DOHH2 (cell line): ENCODE data around the gene SIRT5.
A peak's percentile ranks its signal among the peaks of the same experiment; 100 is the strongest.

Source experiments
- H3F3A ChIP-seq: fragments of 200-600 bp; sonication (generic), shearing (Covaris generic); 2 replicates; pipeline ENCODE4 v1.6.0; 2016; ENCODE audit warnings: antibody characterized with exemption, mild to moderate bottlenecking; ENCODE audit not compliant: control insufficient read depth, insufficient read depth
- H3K27ac ChIP-seq: fragments of 200-600 bp; sonication (generic); 2 replicates; pipeline ENCODE4 v1.5.1; 2014; ENCODE audit warnings: low read depth, mild to moderate bottlenecking, low read length, moderate library complexity
- H3K27me3 ChIP-seq: fragments of 200-600 bp; sonication (generic); 2 replicates; pipeline ENCODE4 v1.6.1; 2014; ENCODE audit warnings: mild to moderate bottlenecking, low read length, mixed read lengths; ENCODE audit not compliant: control insufficient read depth
- H3K36me3 ChIP-seq: fragments of 200-600 bp; sonication (generic); 2 replicates; pipeline ENCODE4 v1.6.1; 2014; ENCODE audit warnings: mild to moderate bottlenecking, low read length, moderate library complexity, mixed read lengths; ENCODE audit not compliant: control insufficient read depth
- H3K4me1 ChIP-seq: fragments of 200-600 bp; sonication (generic); 2 replicates; pipeline ENCODE4 v1.6.1; 2014; ENCODE audit warnings: mild to moderate bottlenecking, low read length, mixed read lengths; ENCODE audit not compliant: control insufficient read depth
- H3K4me2 ChIP-seq: fragments of 200-600 bp; sonication (generic); 2 replicates; pipeline ENCODE4 v1.6.0; 2014; ENCODE audit warnings: mild to moderate bottlenecking, low read length, moderate library complexity
- H3K4me3 ChIP-seq: fragments of 200-600 bp; sonication (generic); 2 replicates; pipeline ENCODE4 v1.5.1; 2014; ENCODE audit warnings: mild to moderate bottlenecking, low read length, mixed read lengths
- H3K79me2 ChIP-seq: fragments of 200-600 bp; sonication (generic); 2 replicates; pipeline ENCODE4 v1.6.1; 2014; ENCODE audit warnings: mild to moderate bottlenecking, low read length, mixed read lengths; ENCODE audit not compliant: control insufficient read depth
- H3K9me2 ChIP-seq: fragments of 200-600 bp; sonication (generic); replicated peaks from 2 replicates; pipeline ENCODE4 v1.6.1; 2014; ENCODE audit warnings: mild to moderate bottlenecking, low read length, mixed read lengths; ENCODE audit not compliant: control insufficient read depth
- H3K9me3 ChIP-seq: fragments of 200-600 bp; sonication (generic); 2 replicates; pipeline ENCODE4 v1.6.1; 2014; ENCODE audit warnings: antibody characterized with exemption, low read length, mixed read lengths; ENCODE audit not compliant: control insufficient read depth, insufficient read depth
- H4K20me1 ChIP-seq: fragments of 200-600 bp; sonication (generic); 2 replicates; pipeline ENCODE4 v1.6.0; 2014; ENCODE audit warnings: low read depth, mild to moderate bottlenecking, antibody characterized with exemption, low read length, moderate library complexity; ENCODE audit not compliant: control insufficient read depth, insufficient read depth
- EZH2phosphoT487 ChIP-seq: fragments of 200-600 bp; sonication (generic); IDR thresholded peaks from 2 replicates; pipeline ENCODE4 v1.6.1; 2017; ENCODE audit warnings: borderline replicate concordance, mild to moderate bottlenecking, antibody characterized with exemption, low read length, moderate library complexity, mixed read lengths
- TF ChIP-seq, protein P1 (sequence below): fragments of 200-600 bp; sonication (generic); IDR thresholded peaks from one replicate; pipeline ENCODE4 v1.5.1; 2014; ENCODE audit warnings: antibody characterized with exemption, mild to moderate bottlenecking, low read depth, low read length; ENCODE audit not compliant: poor library complexity, severe bottlenecking

Gene SIRT5

DNA sequence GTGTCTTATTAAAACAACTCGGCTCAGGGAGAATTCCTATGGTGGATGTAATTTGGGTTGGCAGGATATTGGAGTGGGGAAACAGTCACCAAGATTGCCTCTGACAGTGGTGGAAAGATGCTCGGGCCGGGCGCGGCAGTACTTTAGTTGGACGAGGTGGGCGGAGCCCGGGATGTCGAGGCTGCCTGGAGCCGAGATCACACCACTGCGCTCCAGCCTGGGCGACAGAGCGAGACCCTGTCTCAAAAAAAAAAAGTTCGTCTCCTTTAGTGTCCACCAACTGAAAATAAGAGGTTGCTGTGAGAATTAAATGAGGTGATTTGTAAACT is 41.4 kb downstream of the SIRT5 start:
- Histone ChIP-seq H3K27ac (peak overlapping the region; percentile 71), H3K27me3 (no peaks in the 10 kb centered on the region), H3K9me3 (no peaks in the 10 kb centered on the region), H4K20me1 (peaks cover 10% of the 10 kb centered on the region; the same call in 1 of the 2 replicates), H3K4me1 (peaks cover 48% of the 10 kb centered on the region), H3K36me3 (peaks cover 57% of the 10 kb centered on the region), H3K79me2 (peaks cover 73% of the 10 kb centered on the region), H3K9me2 (no peaks in the 10 kb centered on the region), H3K4me2 (peak overlapping the region; percentile 83), H3F3A (peaks cover 33% of the 10 kb centered on the region), H3K4me3 (peak overlapping the region; percentile 99)
- TF ChIP-seq EZH2phosphoT487: no peak
- TF ChIP-seq, protein P1, sequence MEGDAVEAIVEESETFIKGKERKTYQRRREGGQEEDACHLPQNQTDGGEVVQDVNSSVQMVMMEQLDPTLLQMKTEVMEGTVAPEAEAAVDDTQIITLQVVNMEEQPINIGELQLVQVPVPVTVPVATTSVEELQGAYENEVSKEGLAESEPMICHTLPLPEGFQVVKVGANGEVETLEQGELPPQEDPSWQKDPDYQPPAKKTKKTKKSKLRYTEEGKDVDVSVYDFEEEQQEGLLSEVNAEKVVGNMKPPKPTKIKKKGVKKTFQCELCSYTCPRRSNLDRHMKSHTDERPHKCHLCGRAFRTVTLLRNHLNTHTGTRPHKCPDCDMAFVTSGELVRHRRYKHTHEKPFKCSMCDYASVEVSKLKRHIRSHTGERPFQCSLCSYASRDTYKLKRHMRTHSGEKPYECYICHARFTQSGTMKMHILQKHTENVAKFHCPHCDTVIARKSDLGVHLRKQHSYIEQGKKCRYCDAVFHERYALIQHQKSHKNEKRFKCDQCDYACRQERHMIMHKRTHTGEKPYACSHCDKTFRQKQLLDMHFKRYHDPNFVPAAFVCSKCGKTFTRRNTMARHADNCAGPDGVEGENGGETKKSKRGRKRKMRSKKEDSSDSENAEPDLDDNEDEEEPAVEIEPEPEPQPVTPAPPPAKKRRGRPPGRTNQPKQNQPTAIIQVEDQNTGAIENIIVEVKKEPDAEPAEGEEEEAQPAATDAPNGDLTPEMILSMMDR: no peak

DNA sequence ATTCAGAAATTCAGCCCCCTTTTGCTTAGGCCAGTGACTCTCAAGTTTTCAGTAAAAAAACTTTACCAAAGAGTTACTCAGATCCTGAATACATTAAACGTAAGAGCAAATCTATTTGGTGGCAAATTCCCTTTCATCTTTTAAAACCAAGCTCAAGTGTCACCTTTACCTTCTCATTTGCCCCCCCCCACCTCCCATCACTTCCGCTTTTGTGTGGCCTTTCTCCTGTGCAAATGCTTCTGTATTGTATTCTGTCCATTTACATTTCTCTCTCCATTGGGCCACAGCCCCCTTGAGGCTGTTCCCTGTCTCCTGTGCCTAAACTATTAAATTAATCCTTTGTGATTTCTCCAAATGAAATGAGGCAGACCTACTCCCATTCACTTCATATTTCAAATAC is 42.7 kb downstream of the SIRT5 start:
- no peak for TF ChIP-seq EZH2phosphoT487
- TF ChIP-seq, protein P1: no peak
- peaks cover 34% of the 10 kb centered on the region for H3F3A ChIP-seq
- H3K4me3 ChIP-seq: peak overlapping the region; percentile 99
- no peak overlapping the region for H3K27ac ChIP-seq
- H3K36me3 ChIP-seq: peaks cover 70% of the 10 kb centered on the region
- no peaks in the 10 kb centered on the region for H3K9me2 ChIP-seq
- no peaks in the 10 kb centered on the region for H3K27me3 ChIP-seq
- peak overlapping the region; percentile 83 for H3K4me2 ChIP-seq
- H3K4me1 ChIP-seq: peaks cover 37% of the 10 kb centered on the region
- peaks cover 10% of the 10 kb centered on the region; the same call in 1 of the 2 replicates for H4K20me1 ChIP-seq
- H3K9me3 ChIP-seq: no peaks in the 10 kb centered on the region
- H3K79me2 ChIP-seq: peaks cover 73% of the 10 kb centered on the region

DNA sequence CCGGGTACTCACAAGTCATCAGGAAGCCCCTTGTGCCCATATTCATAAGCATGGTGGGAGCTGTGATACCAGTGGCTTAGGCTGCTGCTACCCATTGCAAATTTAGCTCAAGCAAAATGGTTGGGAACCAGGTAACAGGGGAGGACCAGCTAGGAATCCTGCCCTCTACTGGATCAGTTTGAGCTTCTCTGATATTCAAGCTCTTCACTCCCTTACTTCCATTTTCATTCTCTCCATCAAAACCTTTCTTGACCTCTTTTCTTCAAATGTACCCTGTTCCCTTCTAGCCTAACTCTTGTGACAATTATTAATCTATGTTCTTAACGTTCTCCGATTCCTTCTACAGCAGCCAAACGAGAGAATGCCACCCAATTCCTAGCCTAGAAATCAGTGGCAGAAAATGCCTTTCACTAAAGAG is 50.5 kb downstream of the SIRT5 start:
- H3K9me2 ChIP-seq: no peaks in the 10 kb centered on the region
- peaks cover 3% of the 10 kb centered on the region for H3K4me1 ChIP-seq
- peaks cover 92% of the 10 kb centered on the region for H3K36me3 ChIP-seq
- H3K4me2 ChIP-seq: no peak overlapping the region
- no peaks in the 10 kb centered on the region for H3K27me3 ChIP-seq
- no peak overlapping the region for H3K4me3 ChIP-seq
- TF ChIP-seq EZH2phosphoT487: no peak
- TF ChIP-seq, protein P1: peak; percentile 70
- H3F3A ChIP-seq: peaks cover 50% of the 10 kb centered on the region
- no peaks in the 10 kb centered on the region for H3K9me3 ChIP-seq
- no peak overlapping the region for H3K27ac ChIP-seq
- peaks cover 5% of the 10 kb centered on the region; the same call in 1 of the 2 replicates for H3K79me2 ChIP-seq
- no peaks in the 10 kb centered on the region for H4K20me1 ChIP-seq
